GM18505 (cell line): ENCODE results near the gene CTBP1.

ENCODE experiments used
- ATAC-seq: cut with Tn5 transposase; IDR thresholded peaks from one replicate; pipeline ENCODE4 v1.9.1; 2021; ENCODE audit not compliant: unreplicated experiment
- POLR2A ChIP-seq: IDR thresholded peaks from 4 replicates; pipeline ENCODE4 v1.6.1; 2011; ENCODE audit warnings: borderline replicate concordance; ENCODE audit not compliant: insufficient read depth, insufficient read length; ENCODE audit errors: extremely low read depth

Gene CTBP1

DNA sequence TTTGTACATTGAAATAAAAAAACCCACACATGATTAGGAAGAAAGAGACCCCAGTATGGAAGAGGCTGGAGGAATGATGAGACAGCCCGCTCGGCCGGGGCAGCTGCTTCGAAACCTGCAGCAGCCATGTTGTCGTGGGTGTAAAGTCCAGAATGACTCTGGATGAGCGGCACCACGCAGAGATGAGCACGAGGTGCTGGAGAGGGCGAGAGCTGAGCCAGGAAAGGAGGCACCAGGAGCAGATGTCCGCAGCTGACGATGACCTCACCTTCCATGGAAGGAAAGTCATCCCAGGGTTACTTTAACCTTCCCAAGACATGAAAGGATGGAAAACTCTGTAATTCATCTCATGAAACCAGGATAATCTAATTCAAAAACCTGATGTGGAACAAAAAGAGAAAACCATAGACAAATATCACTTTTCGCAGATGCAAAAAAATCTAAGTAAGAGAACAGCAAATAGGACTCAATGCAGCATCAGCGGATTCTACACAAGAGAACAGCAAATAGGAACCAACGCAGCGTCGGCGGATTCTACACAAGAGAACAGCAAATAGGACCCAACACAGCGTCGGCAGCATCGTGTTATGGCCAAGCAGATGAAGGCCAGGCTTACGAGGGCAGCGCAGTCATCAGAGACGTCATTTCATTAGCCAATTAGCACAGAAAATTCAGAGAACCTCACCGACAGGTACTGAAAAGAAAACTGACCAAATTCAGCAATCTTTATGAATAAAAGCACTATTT is 50.7 kb downstream of the CTBP1 start:
- ATAC-seq = no peak

DNA sequence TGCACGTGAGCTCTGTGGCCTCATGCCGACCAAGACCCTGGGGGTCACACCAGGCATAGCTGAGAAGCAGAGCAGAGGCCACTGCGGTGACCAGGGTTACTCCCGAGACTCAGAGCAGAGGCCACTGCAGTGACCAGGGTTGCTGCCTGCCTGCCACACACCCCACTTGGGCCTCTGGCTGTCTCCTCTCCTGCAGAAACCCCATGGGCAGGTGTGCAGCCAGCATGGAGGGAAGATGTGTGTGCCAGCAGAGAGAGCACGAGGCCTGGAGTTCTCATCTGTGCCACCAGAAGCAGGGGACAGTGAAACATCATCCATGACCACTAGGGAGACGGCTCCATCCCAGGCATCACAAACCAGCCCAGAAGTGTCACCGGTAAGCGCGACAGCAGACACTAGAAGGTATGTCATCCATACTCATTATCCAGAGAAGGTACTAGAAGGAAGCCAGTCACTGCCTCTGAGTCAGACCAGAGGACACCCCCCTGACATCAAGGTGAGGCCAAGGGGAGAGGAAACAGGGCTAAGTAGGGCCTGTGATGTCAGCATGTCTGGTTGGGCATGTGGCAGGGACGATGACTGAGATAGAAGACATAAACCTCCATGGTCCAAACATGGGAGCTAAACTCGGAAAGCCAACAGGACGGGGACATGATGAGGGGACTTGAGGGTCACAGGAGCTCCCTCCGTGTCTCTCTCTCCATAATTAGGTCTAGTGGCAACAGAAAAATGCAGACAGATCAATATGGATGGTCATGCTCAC is 52.3 kb downstream of the CTBP1 start:
- ATAC-seq = no peak
- no peak for TF ChIP-seq POLR2A

More for the DNA sequence above, 50.7 kb downstream of the CTBP1 start:
- TF ChIP-seq POLR2A = no peak

DNA sequence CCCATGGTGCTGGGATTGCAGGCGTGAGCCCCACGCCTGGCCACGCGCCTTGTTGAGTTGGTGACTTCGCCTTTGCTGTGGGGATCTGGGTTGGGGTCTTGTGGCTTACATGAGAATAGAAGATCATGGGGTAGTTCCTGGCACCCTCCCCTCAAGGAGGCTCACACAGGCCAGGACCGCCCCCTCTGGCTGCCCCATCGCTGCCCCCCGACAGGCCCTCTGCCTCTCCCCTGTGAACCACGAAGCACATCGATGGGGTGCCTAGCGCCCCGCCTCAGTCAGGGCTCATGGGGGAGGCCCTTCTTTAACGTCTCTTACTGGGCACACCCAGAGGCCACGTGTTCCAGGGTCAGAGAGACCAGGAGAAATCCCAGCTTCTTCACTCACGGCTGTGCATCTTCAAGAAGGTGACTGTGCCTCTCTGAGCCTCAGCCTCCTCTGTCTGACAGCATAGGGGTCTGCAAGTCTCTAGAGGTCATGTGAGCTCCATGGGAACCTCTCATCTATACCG is 53.0 kb downstream of the CTBP1 start:
- ATAC-seq = no peak
- no peak for TF ChIP-seq POLR2A

DNA sequence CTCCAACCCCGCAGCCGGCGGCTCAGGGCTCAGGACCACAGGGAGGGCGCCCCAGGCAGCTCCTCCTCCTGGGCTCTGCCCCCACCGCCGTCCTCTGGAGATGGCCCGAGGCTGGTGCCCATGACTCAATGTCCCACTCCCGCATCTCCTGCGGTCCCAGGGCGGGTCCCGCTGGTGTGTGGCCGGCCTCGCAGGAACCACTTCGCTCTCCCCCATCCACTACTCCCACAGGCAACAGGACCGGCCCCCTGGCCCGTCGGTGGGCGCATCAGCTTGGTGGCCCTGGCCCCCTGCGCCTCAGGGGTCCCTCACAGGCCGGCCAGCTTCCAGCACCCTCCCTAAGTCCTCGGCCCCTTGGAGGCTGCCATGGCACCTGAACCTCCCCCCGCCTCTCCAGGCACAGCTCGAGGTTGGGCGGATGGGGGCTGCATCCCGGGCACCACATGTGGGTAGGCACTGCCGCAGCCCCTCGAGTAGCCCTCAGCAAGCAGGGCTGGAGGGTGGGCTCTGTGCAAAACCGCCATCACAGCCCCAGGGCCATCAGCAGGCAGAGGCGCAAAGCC is 53.7 kb downstream of the CTBP1 start:
- no peak for TF ChIP-seq POLR2A
- no peak for ATAC-seq

DNA sequence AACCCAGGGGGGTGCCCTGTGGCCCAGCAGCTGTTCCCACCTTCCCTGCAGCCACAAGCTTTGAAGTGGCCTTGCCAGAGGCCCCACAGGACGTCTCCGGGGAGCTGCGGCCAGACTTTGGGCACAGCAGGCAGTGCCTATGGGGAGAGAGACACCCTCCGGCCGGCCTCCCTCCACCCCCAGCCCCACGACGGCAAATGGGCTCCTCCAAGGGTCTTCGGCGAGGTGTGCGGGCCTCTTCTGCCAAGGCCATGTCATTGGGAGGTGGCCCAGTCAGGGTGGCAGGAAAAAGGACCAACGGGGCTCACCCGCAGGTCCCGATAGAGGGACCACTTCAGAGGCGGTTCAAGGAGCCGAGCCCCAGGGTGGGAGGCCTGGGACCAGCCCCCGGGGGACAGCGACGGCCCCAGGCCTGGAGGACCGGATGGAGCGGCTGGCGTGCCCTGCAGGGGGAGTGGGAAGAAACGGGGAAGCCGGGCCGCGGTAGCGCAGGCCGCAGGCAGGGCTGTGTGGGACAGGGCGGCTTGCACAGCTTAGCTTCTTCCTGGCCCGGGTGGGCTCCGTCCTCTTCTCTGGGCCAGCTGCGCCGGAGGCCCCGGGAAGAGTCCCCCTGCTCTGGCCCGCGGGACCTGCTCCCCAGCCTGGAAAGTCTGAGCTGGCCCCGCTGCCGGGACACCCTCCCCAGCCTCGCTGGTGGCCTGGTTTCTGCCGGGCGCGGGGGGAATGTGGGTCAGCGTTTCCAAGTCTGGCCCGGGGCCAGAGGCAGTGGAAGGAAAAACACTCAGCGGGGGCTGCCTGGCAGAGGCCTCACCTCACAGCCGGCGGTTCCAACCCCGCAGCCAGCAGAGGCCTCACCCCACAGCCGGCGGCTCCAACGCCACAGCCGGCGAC is 54.7 kb downstream of the CTBP1 start:
- no peak for TF ChIP-seq POLR2A
- no peak for ATAC-seq

DNA sequence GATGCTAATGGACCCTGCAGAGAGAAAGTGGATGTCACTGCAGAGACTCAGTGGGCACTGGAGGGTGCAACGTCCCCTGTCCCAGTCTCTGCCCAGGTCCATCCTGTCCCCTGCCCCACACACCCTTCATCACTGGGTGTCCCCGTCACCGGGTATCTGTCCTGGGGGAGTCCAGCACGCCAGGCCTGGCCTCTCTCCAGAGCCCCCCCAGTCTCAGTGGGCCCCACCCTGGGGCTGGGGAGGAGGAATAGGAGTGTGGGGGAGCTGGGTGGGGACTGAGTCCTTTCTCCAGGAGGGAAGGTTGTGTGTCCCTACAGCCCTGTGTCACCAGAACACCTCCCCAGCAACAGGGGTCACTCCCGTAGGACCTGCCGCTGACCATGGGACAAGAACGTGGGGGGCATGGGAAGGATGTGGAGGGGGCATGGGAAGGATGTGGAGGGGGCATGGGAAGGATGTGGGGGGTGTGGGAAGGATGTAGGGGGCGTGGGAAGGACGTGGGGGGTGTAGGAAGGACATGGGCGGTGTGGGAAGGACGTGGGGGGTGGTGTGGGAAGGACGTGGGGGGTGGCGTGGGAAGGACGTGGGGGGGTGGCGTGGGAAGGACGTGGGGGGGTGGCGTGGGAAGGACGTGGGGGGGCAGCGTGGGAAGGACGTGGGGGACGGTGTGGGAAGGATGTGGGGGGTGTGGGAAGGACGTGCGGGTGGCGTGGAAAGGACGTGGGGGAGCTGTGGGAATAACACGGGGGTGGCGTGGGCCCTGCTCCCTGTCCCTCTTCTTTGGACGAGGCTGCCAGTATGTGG is 55.5 kb downstream of the CTBP1 start:
- ATAC-seq = no peak
- TF ChIP-seq POLR2A = no peak

DNA sequence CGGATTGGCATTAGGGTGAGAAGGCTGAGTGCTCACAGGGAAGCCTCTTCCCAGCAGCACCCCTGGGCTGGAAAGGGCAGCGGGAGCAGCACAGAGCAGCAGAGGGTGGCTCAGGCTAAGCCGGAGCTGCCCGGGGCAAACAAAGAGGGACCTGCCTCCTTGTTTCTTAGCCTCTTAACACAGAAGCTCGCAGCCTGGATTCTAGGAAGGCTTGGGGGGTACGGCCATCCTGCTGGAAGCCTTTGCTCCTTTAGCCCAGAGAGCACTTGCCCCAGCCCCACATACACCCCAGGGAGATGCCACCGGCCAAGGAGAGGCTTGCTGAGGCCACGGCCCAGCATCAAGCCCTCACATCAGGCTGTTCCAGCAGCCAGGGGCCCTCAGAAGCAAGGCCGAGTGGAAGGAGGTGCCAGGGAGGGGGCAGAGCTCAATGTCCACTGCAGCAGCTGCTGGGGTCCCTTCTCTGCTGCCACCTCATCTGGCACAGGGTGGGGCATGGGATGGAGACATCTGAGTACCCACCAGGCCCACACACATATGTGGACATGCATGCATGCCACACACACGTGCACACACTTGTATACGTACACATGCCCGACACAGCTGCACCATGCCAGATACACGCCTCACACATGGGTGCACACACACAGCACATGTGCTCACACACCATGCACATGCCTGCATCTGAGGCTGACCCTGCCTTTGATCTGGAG is 56.3 kb downstream of the CTBP1 start:
- ATAC-seq = no peak
- TF ChIP-seq POLR2A = no peak

DNA sequence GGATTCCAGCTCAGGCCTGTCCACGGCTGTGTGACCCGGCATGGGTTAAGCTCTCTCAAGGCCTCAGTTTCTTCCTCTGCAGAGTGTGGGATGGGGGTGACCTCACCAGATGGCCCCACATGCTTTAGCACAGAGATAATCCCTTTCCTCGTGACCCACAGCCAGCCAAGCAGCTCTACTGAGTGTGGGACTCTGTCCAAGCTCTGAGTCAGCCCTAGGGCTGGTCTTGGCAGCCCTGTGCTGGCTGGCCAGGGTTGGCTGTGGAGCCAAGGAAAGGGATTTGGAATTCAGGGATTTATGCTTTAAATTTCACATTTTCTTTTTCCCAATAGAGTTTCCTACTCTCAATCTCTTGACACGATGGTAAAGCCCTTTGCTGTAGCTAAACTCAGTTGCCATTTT is 56.8 kb downstream of the CTBP1 start:
- ATAC-seq = no peak
- TF ChIP-seq POLR2A = no peak

DNA sequence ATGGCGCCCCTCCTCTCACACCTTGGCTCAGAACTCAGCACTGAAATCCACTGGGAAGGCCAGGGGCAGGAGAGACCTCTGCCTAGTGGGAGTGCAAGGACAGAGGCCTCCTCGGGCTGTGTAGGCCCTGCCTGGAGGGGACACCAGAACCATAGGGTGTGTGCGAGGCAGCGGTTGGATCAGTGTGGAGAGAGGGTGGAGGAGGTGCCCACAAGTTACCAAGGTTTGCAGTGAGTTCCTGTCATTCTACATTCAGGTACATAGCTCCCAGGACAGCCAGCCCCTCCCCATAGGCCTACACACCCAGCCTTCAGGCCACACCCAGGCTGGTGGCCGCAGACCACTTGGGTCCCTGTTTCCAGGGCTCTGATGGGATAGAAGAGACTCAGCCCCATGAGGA is 57.3 kb downstream of the CTBP1 start:
- TF ChIP-seq POLR2A = no peak
- no peak for ATAC-seq

DNA sequence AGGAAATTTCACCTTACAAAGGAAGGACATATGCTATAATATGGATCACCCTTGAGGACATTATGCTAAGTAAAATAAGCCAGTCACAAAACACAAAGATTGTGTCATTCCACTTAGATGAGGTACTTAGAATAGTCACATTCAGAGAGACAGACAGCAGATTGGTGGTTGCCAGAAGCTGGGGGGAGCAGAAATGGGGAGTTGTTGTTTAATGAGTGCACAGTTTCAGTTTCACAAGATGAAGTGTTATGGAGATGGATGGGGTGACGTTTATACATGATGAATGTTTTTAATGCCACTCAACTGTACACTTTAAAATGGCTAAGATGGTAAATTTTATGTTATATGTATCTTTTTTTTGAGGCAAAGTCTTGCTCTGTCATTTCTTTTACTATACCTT is 61.7 kb downstream of the CTBP1 start:
- ATAC-seq = peak; percentile 86
- no peak for TF ChIP-seq POLR2A

DNA sequence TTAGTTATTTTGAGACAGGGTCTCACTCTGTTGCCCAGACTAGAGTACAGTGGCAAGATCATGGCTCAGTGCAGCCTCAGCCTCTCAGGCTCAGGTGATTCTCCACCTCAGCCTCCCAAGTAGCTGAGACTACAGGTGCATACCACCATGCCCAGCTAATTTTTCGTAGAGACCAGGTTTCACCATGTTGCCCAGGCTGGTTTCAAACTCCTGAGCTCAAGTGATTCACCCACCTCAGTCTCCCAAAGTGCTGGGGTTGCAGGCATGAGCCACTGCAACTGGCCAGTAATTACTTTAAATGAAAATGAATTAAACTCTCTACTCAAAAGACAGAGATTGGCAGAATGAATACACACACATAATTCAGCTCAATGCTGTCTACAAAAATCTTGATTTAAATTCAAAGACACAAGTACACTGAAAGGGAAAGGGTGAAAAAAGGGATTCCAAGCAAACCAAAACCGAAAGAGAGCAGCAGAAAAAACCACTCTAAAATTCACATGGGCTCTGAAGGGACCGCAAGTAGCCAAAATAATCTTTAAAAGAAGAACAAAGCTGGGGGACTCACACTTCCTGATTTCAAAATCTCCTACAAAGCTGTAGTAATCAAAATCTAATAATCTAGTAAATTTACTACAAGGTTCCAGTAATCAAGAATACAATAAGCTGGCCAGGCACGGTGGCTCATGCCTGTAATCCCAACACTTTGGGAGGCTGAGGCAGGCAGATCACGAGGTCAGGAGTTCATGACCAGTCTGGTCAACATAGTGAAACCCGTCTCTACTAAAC is 64.8 kb downstream of the CTBP1 start:
- TF ChIP-seq POLR2A = no peak
- ATAC-seq = no peak
